Adrenal gland (tissue), 5 donors: ENCODE measurements around the gene TMEM108.

Source experiments
- CTCF ChIP-seq, 6 experiments: fragments of 450-650 bp in 4 of 6; fragments of 200-600 bp in 2 of 6; sonication (generic) in 1 of 6; IDR thresholded peaks; 1 replicate in 5 of 6; 2 replicates in 1 of 6; pipeline versions ENCODE4 v1.5.1 to v1.8.0; 2016 to 2021; ENCODE audit warnings: antibody characterized with exemption in 6 of 6, mild to moderate bottlenecking in 2 of 6, moderate library complexity in 1 of 6
- POLR2A ChIP-seq, 2 donors: fragments of 450-650 bp; IDR thresholded peaks; one replicate each; pipeline ENCODE4 v1.6.1; 2017; ENCODE audit warnings: antibody characterized with exemption in 2 of 2, mild to moderate bottlenecking in 2 of 2, moderate library complexity in 1 of 2
- donor health status: DM: no; HTN: no; CAD: no.

GRCh38 chr3:133254151-133254550 is 216.0 kb downstream of the TMEM108 start:
- TF ChIP-seq POLR2A (IDR thresholded peaks at IDR 0.05) (no peak), CTCF (IDR thresholded peaks at IDR 0.05) (no peak)
